ENCODE results near the gene CTSL.

The CTSL gene

GRCh38 chr9:87708986-87709728 is 16.8 kb upstream of the CTSL start:
- TF ChIP-seq BACH2 (CRISPR knock-in tag; IDR thresholded peaks at IDR 0.05; ENCODE audit: borderline replicate concordance) (no peak), ZFP30 (CRISPR knock-in tag; IDR thresholded peaks at IDR 0.05) (no peak), ZNF70 (CRISPR knock-in tag; IDR thresholded peaks at IDR 0.05) (no peak)
- ATAC-seq, result no peak

- ATAC-seq, result no peak
- no peak for TF ChIP-seq ISL1 (CRISPR knock-in tag; IDR thresholded peaks at IDR 0.05)
- no peak for TF ChIP-seq GLIS3 (CRISPR knock-in tag; IDR thresholded peaks at IDR 0.05)
- no peak for TF ChIP-seq ZNF565 (CRISPR knock-in tag; conservative IDR thresholded peaks at IDR 0.05; ENCODE audit: low read depth)
- TF ChIP-seq ZFP3 (CRISPR knock-in tag; IDR thresholded peaks at IDR 0.05), result no peak
- TF ChIP-seq RARB (CRISPR knock-in tag; IDR thresholded peaks at IDR 0.05), result no peak
- TF ChIP-seq CSRNP3 (CRISPR knock-in tag; IDR thresholded peaks at IDR 0.05), result no peak
- no peak for TF ChIP-seq ZC3H10 (CRISPR knock-in tag; IDR thresholded peaks at IDR 0.05)
- TF ChIP-seq PATZ1 (CRISPR knock-in tag; IDR thresholded peaks at IDR 0.05; ENCODE audit: borderline replicate concordance), result no peak
- TF ChIP-seq POU6F1 (CRISPR knock-in tag; IDR thresholded peaks at IDR 0.05; ENCODE audit: borderline replicate concordance, low read depth), result no peak
- TF ChIP-seq TCF4 (CRISPR knock-in tag; IDR thresholded peaks at IDR 0.05; ENCODE audit: borderline replicate concordance), result no peak
- TF ChIP-seq PPARA (CRISPR knock-in tag; IDR thresholded peaks at IDR 0.05; ENCODE audit: borderline replicate concordance), result no peak
- no peak for TF ChIP-seq CREB5 (CRISPR knock-in tag; IDR thresholded peaks at IDR 0.05; ENCODE audit: low read depth)
- TF ChIP-seq TOX (CRISPR knock-in tag; IDR thresholded peaks at IDR 0.05; ENCODE audit: borderline replicate concordance), result no peak
- TF ChIP-seq ARNTL (CRISPR knock-in tag; IDR thresholded peaks at IDR 0.05; ENCODE audit: borderline replicate concordance, low read depth), result no peak
- TF ChIP-seq ESRRG (CRISPR knock-in tag; IDR thresholded peaks at IDR 0.05), result no peak
- TF ChIP-seq ZNF70 (CRISPR knock-in tag; IDR thresholded peaks at IDR 0.05), result no peak
- TF ChIP-seq ZFP30 (CRISPR knock-in tag; IDR thresholded peaks at IDR 0.05), result no peak
- no peak for TF ChIP-seq ZNF8 (CRISPR knock-in tag; IDR thresholded peaks at IDR 0.05)
- no peak for TF ChIP-seq OSR1 (CRISPR knock-in tag; IDR thresholded peaks at IDR 0.05)
Measured at GRCh38 chr9:87710443-87710842, 15.5 kb upstream of the CTSL start.

GRCh38 chr9:87711857-87712800 is 13.8 kb upstream of the CTSL start:
- ATAC-seq, result peak; percentile 27; the same call in 2 of the 3 replicates
- TF ChIP-seq TOX (CRISPR knock-in tag; IDR thresholded peaks at IDR 0.05; ENCODE audit: borderline replicate concordance), result no peak
- TF ChIP-seq CSDC2 (CRISPR knock-in tag; IDR thresholded peaks at IDR 0.05), result no peak
- no peak for TF ChIP-seq OSR1 (CRISPR knock-in tag; IDR thresholded peaks at IDR 0.05)
- TF ChIP-seq ZC3H10 (CRISPR knock-in tag; IDR thresholded peaks at IDR 0.05), result no peak
- no peak for TF ChIP-seq GLIS3 (CRISPR knock-in tag; IDR thresholded peaks at IDR 0.05)
- no peak for TF ChIP-seq CSRNP3 (CRISPR knock-in tag; IDR thresholded peaks at IDR 0.05)
- no peak for TF ChIP-seq ARNTL (CRISPR knock-in tag; IDR thresholded peaks at IDR 0.05; ENCODE audit: borderline replicate concordance, low read depth)
- TF ChIP-seq PPARA (CRISPR knock-in tag; IDR thresholded peaks at IDR 0.05; ENCODE audit: borderline replicate concordance), result no peak
- no peak for TF ChIP-seq PATZ1 (CRISPR knock-in tag; IDR thresholded peaks at IDR 0.05; ENCODE audit: borderline replicate concordance)
- no peak for TF ChIP-seq BACH2 (CRISPR knock-in tag; IDR thresholded peaks at IDR 0.05; ENCODE audit: borderline replicate concordance)
- TF ChIP-seq ZNF8 (CRISPR knock-in tag; IDR thresholded peaks at IDR 0.05), result no peak
- TF ChIP-seq RARB (CRISPR knock-in tag; IDR thresholded peaks at IDR 0.05), result no peak
- TF ChIP-seq ZNF70 (CRISPR knock-in tag; IDR thresholded peaks at IDR 0.05), result no peak
- TF ChIP-seq CREB5 (CRISPR knock-in tag; IDR thresholded peaks at IDR 0.05; ENCODE audit: low read depth), result no peak
- TF ChIP-seq SNAI2 (CRISPR knock-in tag; IDR thresholded peaks at IDR 0.05), result no peak
